ENCODE measurements around the gene TNPO3.

TNPO3 gene

DNA sequence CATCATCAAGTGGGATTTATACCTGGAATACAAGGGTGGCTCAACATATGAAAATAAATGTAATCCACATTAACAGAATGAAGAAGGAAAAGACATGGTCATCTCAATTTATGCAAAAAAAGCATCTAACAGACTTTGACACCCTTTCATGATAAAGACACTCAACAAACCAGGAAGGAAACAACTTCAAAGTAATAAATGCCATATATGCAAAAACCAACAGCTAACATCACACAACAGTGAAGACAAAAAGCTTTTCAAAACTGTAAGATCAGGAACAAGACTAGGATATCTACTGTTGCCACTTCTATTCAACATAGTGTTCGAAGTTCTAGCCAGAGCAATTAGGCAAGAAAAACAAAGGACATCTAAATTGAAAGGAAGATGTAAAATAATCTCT lies 22.9 kb downstream of the TNPO3 start:
- peak overlapping the region; percentile 59 for H3K27ac Mint-ChIP-seq (ENCODE audit: low read depth)

DNA sequence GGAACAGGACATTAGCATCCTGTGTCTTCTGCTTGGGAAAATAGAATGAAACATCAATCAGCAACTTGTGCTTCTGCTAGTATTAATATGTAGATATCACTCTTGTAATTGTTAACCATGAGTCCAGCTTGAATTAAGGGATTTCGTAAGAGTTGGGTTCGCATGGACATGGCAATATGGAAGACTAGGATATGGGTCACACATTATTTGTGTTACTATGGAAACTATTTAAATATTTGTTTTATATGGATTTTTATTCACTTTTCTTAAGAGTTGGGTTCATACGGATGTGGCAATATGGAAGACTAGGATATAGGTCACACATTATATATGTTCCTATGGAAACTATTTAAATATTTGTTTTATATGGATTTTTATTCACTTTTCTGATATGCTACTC lies 24.5 kb downstream of the TNPO3 start:
- Mint-ChIP-seq H3K27ac (ENCODE audit: low read depth) (no peak overlapping the region), H3K4me1 (peaks cover 56% of the 10 kb centered on the region), H3K36me3 (ENCODE audit: insufficient read depth) (peaks cover 20% of the 10 kb centered on the region), H3K27me3 (no peaks in the 10 kb centered on the region), H3K4me3 (no peak overlapping the region), H3K9me3 (no peaks in the 10 kb centered on the region)
- DNase-seq (ENCODE audit: low spot score in 2 of 2) (no peak), ATAC-seq (replicated peaks; ENCODE audit: extremely low read depth, poor library complexity, severe bottlenecking) (no peak)

More for the DNA sequence above, 22.9 kb downstream of the TNPO3 start:
- no peak for DNase-seq (ENCODE audit: low spot score in 2 of 2)
- Mint-ChIP-seq H3K4me1 (peaks cover 62% of the 10 kb centered on the region), H3K9me3 (no peaks in the 10 kb centered on the region), H3K4me3 (no peak overlapping the region), H3K27me3 (no peaks in the 10 kb centered on the region), H3K36me3 (ENCODE audit: insufficient read depth) (peaks cover 23% of the 10 kb centered on the region)
- no peak for ATAC-seq (replicated peaks; ENCODE audit: extremely low read depth, poor library complexity, severe bottlenecking)

DNA sequence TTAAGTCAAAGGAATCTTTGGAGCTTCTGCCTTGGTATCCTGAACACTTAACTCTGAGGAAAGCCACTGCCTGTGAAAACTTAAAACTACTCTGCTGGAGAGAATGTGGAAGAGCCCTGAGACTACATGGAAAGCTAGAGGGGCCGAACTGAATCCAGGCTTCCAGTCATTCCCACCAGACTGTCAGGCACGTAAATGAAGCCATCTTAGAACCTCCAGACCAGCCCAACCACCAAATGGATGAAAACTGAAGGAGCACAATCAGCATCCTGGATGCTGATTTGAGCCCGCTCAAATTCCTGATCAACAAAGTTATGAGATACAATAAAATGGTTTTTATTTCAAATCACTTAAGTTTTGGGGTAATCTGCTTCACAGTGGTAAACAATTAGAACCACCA lies 30.8 kb downstream of the TNPO3 start:
- H3K27me3 Mint-ChIP-seq, result no peaks in the 10 kb centered on the region

DNA sequence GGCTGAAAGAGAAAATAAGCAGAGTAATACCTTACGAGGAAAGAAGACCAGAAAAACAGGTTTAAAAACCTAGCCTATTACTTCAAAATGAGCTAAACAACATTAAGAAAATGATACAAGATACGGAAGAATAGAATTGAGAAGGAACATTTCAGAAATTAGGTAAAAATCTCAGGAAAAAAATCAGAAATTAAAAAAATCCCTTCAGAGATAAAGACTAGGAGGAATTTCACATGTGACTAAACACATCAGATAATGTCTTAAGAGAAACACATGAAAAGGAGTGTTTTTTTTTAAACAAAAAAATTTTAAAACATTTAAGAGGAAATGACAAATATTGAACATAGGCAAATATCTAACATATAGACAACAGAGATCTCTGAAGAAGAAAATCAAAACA lies 33.3 kb downstream of the TNPO3 start:
- Mint-ChIP-seq H3K36me3 (ENCODE audit: insufficient read depth) (peaks cover 16% of the 10 kb centered on the region), H3K27me3 (no peaks in the 10 kb centered on the region), H3K4me3 (no peak overlapping the region), H3K4me1 (peaks cover 34% of the 10 kb centered on the region), H3K27ac (ENCODE audit: low read depth) (peak overlapping the region; percentile 74), H3K9me3 (no peaks in the 10 kb centered on the region)
- ATAC-seq (replicated peaks; ENCODE audit: extremely low read depth, poor library complexity, severe bottlenecking) (no peak), DNase-seq (ENCODE audit: low spot score in 2 of 2) (no peak)

More for the DNA sequence above, 30.8 kb downstream of the TNPO3 start:
- H3K9me3 Mint-ChIP-seq, result no peaks in the 10 kb centered on the region
- no peak overlapping the region for H3K27ac Mint-ChIP-seq (ENCODE audit: low read depth)
- DNase-seq (ENCODE audit: low spot score in 2 of 2) (no peak), ATAC-seq (replicated peaks; ENCODE audit: extremely low read depth, poor library complexity, severe bottlenecking) (no peak)
- H3K4me3 Mint-ChIP-seq, result no peak overlapping the region
- peaks cover 8% of the 10 kb centered on the region for H3K36me3 Mint-ChIP-seq (ENCODE audit: insufficient read depth)
- H3K4me1 Mint-ChIP-seq, result peaks cover 53% of the 10 kb centered on the region

DNA sequence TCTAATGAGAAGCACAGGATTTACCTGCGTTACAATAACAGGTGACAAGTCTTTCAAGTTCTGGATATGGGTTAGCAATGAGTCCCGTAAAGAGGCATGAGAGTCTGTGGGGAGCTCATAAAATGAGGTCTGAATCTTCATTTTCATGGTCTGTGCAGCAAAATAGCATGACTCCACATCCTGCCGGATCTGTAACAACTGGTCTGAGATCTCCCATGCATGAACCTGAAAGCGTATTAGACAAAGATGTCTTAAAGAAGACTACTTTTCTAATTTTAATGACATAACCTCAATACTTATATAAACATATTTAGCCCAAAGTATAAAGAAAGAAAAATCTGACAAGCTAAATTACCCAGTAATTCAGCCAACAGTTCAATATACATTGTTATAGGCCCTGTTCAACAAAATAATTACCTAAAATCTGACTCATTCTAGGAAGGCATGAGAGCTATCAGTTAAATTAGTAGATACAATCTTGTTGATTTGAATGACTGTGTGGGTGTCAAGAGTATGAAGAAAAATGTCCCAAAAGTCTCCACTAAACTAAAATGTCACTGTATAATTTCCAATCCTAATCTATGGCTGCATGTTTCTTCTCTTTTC lies 36.9 kb downstream of the TNPO3 start:
- Mint-ChIP-seq H3K9me3 (no peaks in the 10 kb centered on the region), H3K27me3 (no peaks in the 10 kb centered on the region), H3K36me3 (ENCODE audit: insufficient read depth) (peaks cover 37% of the 10 kb centered on the region), H3K4me1 (peaks cover 28% of the 10 kb centered on the region), H3K27ac (ENCODE audit: low read depth) (peak overlapping the region; percentile 41), H3K4me3 (no peak overlapping the region)
- ATAC-seq (replicated peaks; ENCODE audit: extremely low read depth, poor library complexity, severe bottlenecking), result no peak
- no peak for DNase-seq (ENCODE audit: low spot score in 2 of 2)

DNA sequence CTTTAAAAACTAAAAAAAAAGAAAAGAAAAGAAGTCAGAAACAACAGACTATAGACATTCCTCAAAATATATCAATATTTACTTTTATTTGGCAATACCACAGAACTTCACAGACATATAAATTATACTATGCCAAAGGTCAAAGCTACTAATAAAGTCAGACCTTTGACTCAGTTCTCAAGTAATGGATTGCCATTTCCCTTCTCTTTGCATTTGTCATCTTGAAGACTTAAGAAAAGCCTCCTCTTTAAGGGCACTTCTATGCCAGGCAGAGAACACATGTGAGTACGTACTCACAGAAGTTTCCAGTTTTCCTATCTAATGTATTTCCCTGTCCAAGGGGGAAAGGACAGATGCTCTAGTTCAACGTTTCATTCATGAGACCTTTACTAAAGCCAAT lies 37.6 kb downstream of the TNPO3 start:
- DNase-seq (ENCODE audit: low spot score in 2 of 2) (no peak), ATAC-seq (replicated peaks; ENCODE audit: extremely low read depth, poor library complexity, severe bottlenecking) (no peak)
- H3K27me3 Mint-ChIP-seq, result no peaks in the 10 kb centered on the region
- no peak overlapping the region for H3K4me3 Mint-ChIP-seq
- H3K27ac Mint-ChIP-seq (ENCODE audit: low read depth), result peak overlapping the region; percentile 41
- peaks cover 25% of the 10 kb centered on the region for H3K4me1 Mint-ChIP-seq
- H3K36me3 Mint-ChIP-seq (ENCODE audit: insufficient read depth), result peaks cover 40% of the 10 kb centered on the region
- H3K9me3 Mint-ChIP-seq, result no peaks in the 10 kb centered on the region

DNA sequence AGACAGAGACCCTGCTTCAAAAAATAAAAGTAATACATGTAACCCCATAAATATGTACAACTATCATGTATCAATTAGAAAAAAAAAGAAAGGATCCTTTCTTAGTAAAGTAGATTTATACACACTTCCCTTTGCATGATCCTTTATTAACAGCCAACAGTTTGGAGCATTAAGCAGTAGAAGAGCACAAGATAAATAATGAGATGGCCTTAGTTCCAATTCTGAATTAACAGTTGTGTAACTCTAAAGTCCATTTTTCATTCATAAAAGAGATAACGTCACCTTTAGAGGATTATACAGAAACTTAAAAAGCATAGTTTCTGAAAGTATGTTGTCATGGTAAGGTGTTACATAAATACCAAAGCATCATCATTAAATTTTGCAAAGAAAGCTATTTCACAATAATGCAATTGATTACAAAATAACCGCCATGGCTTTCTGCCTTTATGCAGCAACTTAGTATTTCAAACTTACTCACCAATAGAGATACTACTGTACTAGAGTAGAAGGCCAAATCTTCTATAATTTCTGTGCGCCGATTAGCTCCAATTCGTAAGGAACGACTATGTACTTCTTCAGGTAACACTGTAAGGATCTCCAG lies 40.3 kb downstream of the TNPO3 start:
- Mint-ChIP-seq H3K4me3 (no peak overlapping the region), H3K27ac (ENCODE audit: low read depth) (no peak overlapping the region)
- ATAC-seq (replicated peaks; ENCODE audit: extremely low read depth, poor library complexity, severe bottlenecking), result no peak

DNA sequence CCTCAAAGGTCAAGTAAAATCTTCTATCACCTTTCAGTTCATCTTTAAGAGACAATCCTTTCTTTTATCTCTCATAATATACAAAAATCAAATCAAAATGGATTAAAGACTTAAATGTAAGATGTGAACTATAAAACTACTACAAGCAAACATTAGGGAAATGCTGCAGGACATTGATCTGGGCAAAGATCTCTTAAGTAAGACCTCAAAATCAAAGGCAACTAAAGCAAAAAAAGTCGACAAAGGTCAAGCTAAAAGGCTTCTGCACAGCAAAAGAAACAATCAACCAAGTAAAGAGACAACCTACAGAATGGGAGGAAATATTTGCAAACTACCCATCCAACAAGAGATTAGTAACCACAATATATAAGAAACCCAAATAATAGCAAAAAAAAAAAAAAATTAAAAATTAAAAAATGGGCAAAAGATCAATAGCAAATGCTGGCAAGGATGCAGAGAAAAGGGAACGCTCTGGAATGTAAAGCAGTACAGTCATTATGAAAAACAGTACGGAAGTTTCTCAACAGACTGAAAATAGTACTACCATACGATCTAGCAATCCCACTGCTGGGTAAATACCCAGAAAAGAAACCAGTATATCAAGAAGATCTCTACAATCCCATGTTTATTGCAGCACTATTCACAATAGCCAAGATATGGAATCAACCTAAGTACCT lies 41.7 kb downstream of the TNPO3 start:
- Mint-ChIP-seq H3K4me1 (peaks cover 18% of the 10 kb centered on the region), H3K27me3 (no peaks in the 10 kb centered on the region), H3K36me3 (ENCODE audit: insufficient read depth) (peaks cover 51% of the 10 kb centered on the region), H3K4me3 (no peak overlapping the region), H3K27ac (ENCODE audit: low read depth) (no peak overlapping the region), H3K9me3 (no peaks in the 10 kb centered on the region)
- DNase-seq (ENCODE audit: low spot score in 2 of 2) (no peak), ATAC-seq (replicated peaks; ENCODE audit: extremely low read depth, poor library complexity, severe bottlenecking) (no peak)

More for the DNA sequence above, 40.3 kb downstream of the TNPO3 start:
- H3K9me3 Mint-ChIP-seq, result no peaks in the 10 kb centered on the region
- H3K27me3 Mint-ChIP-seq, result no peaks in the 10 kb centered on the region
- peaks cover 46% of the 10 kb centered on the region for H3K36me3 Mint-ChIP-seq (ENCODE audit: insufficient read depth)
- DNase-seq (ENCODE audit: low spot score in 2 of 2), result no peak
- peaks cover 10% of the 10 kb centered on the region for H3K4me1 Mint-ChIP-seq

DNA sequence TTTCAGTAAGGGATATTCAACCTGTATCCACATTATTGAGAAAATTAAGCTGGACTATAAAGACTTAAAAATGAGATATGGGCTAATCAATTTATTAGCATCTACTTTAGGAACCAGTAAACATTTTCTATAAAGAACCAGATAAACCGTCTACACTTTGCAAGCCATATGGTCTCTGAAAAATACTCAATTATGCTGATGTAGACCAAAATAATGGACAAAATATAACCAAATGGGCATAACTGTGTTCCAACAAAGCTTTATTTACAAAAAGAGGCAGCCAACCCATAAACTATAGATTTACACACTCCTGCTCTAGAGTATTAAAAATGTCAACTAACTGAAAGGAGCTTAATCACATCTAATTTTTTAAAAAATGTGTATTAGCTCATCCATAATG lies 42.3 kb downstream of the TNPO3 start:
- no peaks in the 10 kb centered on the region for H3K27me3 Mint-ChIP-seq
- H3K36me3 Mint-ChIP-seq (ENCODE audit: insufficient read depth), result peaks cover 51% of the 10 kb centered on the region
- H3K27ac Mint-ChIP-seq (ENCODE audit: low read depth), result no peak overlapping the region
- peaks cover 18% of the 10 kb centered on the region for H3K4me1 Mint-ChIP-seq
- H3K9me3 Mint-ChIP-seq, result no peaks in the 10 kb centered on the region
- no peak overlapping the region for H3K4me3 Mint-ChIP-seq
- no peak for ATAC-seq (replicated peaks; ENCODE audit: extremely low read depth, poor library complexity, severe bottlenecking)
- DNase-seq (ENCODE audit: low spot score in 2 of 2), result no peak

DNA sequence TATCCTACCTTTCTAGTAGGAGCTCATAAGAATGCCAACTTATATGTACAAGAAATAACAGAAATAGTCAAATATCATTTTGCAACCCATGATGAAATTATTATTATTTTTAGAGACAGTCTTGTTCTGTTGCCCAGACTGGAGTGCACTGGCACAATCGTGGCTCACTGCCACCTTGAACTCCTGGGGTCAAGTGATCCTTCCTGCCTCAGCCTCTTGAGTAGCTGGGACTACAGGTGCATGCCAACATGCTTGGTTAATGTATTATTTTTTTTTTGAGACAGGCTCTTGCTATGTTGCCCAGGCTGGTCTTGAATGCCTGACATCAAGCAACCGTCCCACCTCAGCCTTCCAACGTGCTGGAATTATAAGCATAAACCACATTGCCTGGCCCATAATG lies 44.8 kb downstream of the TNPO3 start:
- no peak overlapping the region for H3K27ac Mint-ChIP-seq (ENCODE audit: low read depth)
- ATAC-seq (replicated peaks; ENCODE audit: extremely low read depth, poor library complexity, severe bottlenecking), result no peak
- H3K9me3 Mint-ChIP-seq, result no peaks in the 10 kb centered on the region
- no peaks in the 10 kb centered on the region for H3K27me3 Mint-ChIP-seq
- H3K4me3 Mint-ChIP-seq, result no peak overlapping the region
- H3K4me1 Mint-ChIP-seq, result peaks cover 18% of the 10 kb centered on the region
- peaks cover 40% of the 10 kb centered on the region for H3K36me3 Mint-ChIP-seq (ENCODE audit: insufficient read depth)
- DNase-seq (ENCODE audit: low spot score in 2 of 2), result no peak

DNA sequence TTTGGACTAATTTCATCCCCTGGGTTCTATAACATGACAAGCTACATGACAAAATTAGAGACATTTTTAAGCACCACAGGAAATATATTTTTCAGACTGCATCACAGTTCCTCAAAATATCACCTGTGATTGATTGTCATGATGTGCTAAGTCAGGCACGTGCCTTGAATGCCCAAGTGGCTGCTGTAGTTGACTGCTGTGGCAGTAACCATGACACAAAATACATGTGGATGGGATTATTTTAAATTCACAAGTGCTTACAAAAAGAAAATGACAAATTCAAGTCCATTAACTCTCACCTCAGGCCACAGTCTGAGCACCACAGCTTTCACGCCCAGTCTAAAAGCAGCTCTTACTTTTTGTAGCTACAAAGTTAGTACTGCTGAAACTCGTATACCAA lies 45.5 kb downstream of the TNPO3 start:
- no peak for ATAC-seq (replicated peaks; ENCODE audit: extremely low read depth, poor library complexity, severe bottlenecking)
- DNase-seq (ENCODE audit: low spot score in 2 of 2), result no peak
- Mint-ChIP-seq H3K4me3 (no peak overlapping the region), H3K36me3 (ENCODE audit: insufficient read depth) (peaks cover 37% of the 10 kb centered on the region), H3K9me3 (no peaks in the 10 kb centered on the region), H3K27ac (ENCODE audit: low read depth) (peak overlapping the region; percentile 67), H3K4me1 (peaks cover 18% of the 10 kb centered on the region), H3K27me3 (no peaks in the 10 kb centered on the region)

DNA sequence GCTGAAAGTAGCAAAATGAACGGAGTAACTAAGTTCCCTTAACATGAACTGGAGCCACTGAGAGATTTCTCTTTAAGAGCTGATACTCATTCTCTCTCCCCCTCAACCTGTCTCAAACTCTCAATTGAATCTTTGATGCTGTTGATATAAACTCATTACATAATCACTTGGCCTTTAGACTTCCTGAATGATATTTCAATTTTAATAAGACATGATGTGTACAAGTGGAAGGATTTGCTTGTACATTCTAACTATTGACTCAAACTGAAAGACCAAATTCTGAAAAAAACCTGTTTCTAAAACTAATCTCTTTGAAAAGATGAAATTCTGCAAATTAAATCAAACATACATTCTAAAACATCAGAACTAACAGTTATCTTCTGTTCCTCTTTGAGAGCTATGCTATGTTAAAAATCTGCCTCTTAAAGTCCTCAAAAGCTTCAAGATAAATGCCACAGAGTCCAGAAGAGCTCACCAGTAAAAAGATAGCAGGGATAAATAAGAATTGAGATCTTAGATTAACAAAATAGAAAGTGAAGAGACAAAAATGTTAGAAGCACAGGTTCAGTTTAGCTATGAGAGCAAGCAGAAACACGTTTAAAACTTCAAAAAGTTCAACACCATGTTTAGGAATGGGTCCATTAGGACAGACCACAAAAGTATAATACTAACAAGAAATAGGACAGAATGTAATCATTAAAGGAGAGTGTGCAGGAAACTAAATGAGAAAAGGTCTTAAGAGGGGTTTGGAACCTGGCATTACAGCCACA lies 46.1 kb downstream of the TNPO3 start:
- Mint-ChIP-seq H3K27ac (ENCODE audit: low read depth) (peak overlapping the region; percentile 67), H3K27me3 (no peaks in the 10 kb centered on the region), H3K4me1 (peaks cover 16% of the 10 kb centered on the region), H3K4me3 (no peak overlapping the region), H3K36me3 (ENCODE audit: insufficient read depth) (peaks cover 31% of the 10 kb centered on the region), H3K9me3 (no peaks in the 10 kb centered on the region)
- no peak for DNase-seq (ENCODE audit: low spot score in 2 of 2)
- no peak for ATAC-seq (replicated peaks; ENCODE audit: extremely low read depth, poor library complexity, severe bottlenecking)

All from central memory CD8-positive, alpha-beta T cell (primary cell).